HepG2 (cell line): ENCODE results near the gene FAM187B. TPM values are rescaled to one million over a fixed set of nuclear protein-coding genes. Genes with fewer than 3 reads are reported as not detected.
A peak's percentile ranks its signal among the peaks of the same experiment; 100 is the strongest.

Source experiments
- ELF3 ChIP-seq: IDR thresholded peaks from 2 replicates; pipeline ENCODE4 v1.6.1; 2016; ENCODE audit warnings: missing genetic modification reagents, missing compliant biosample characterization
- HMG20A ChIP-seq: IDR thresholded peaks from 2 replicates; pipeline ENCODE4 v1.6.1; 2016; ENCODE audit warnings: borderline replicate concordance
- KLF11 ChIP-seq: IDR thresholded peaks from 2 replicates; pipeline ENCODE4 v1.6.1; 2016; ENCODE audit warnings: missing compliant biosample characterization
- NBN ChIP-seq: fragments of 450-650 bp; conservative IDR thresholded peaks from 2 replicates; pipeline ENCODE4 v1.6.1; 2017
- NFIC ChIP-seq: IDR thresholded peaks from 2 replicates; pipeline ENCODE4 v1.6.1; 2012; ENCODE audit warnings: mild to moderate bottlenecking, low read length, inconsistent platforms
- RBM39 ChIP-seq: fragments of 200-400 bp; formaldehyde crosslinking; IDR thresholded peaks from one replicate; pipeline ENCODE4 v1.6.1; 2018; ENCODE audit warnings: antibody characterized with exemption, mild to moderate bottlenecking, low read depth, low read length; ENCODE audit not compliant: poor library complexity, severe bottlenecking
- SRSF1 ChIP-seq: fragments of 200-400 bp; formaldehyde crosslinking; optimal IDR thresholded peaks from 2 replicates; pipeline ENCODE3; 2017; ENCODE audit warnings: mild to moderate bottlenecking, low read depth, low read length, moderate library complexity
- ZNF3 ChIP-seq: IDR thresholded peaks from 2 replicates; pipeline ENCODE4 v1.7.0; 2017; ENCODE audit warnings: inconsistent platforms
- ZNF335 ChIP-seq: sonication (generic); formaldehyde crosslinking; IDR thresholded peaks from 2 replicates; pipeline ENCODE4 v1.4.0; 2020; ENCODE audit warnings: missing genetic modification reagents
- ZNF484 ChIP-seq: sonication (generic); formaldehyde crosslinking; IDR thresholded peaks from 2 replicates; pipeline ENCODE4 v1.5.1; 2020; ENCODE audit warnings: mild to moderate bottlenecking, low read depth, missing genetic modification reagents, borderline replicate concordance
- ZNF562 ChIP-seq: sonication (generic); formaldehyde crosslinking; IDR thresholded peaks from 2 replicates; pipeline ENCODE4 v1.8.0; 2022; ENCODE audit warnings: missing genetic modification reagents, borderline replicate concordance
- ZNF766 ChIP-seq: sonication (generic); formaldehyde crosslinking; IDR thresholded peaks from 2 replicates; pipeline ENCODE4 v1.5.0; 2020; ENCODE audit warnings: missing genetic modification reagents, borderline replicate concordance
- ZZZ3 ChIP-seq: sonication (generic); formaldehyde crosslinking; IDR thresholded peaks from 2 replicates; pipeline ENCODE4 v1.4.0; 2020; ENCODE audit warnings: missing genetic modification reagents, mild to moderate bottlenecking, borderline replicate concordance
- polyA plus RNA-seq, 8 experiments: library from polyadenylated mRNA; depleted of rRNA in 3 of 8; stranded (reverse) in 7 of 8; unstranded in 1 of 8; fragments of >200 nt; fragmentation: Illumina TruSeq in 4 of 8; extraction: Trizol in 4 of 8; gene quantifications; 2 replicates each; pipeline versions ENCODE4 v1.2.1 to v1.2.3, GENCODE V29; 2011 to 2016; ENCODE audit warnings: low read depth in 4 of 8, missing spikeins in 1 of 8, mixed read lengths in 1 of 8; ENCODE audit not compliant: insufficient read depth in 1 of 8
- total RNA-seq, 5 experiments: library from RNA; depleted of rRNA; stranded (reverse); fragments of >200 nt; fragmentation: Illumina TruSeq; extraction: Trizol; gene quantifications; 2 replicates each; pipeline ENCODE4 v1.2.3, GENCODE V29; 2016; ENCODE audit warnings: low read depth in 1 of 5
- TF ChIP-seq, protein P1 (sequence below): sonication (generic); formaldehyde crosslinking; IDR thresholded peaks from 2 replicates; pipeline ENCODE4 v1.5.1; 2020; ENCODE audit warnings: mild to moderate bottlenecking, missing genetic modification reagents, moderate library complexity
- TF ChIP-seq, protein P2 (sequence below): sonication (generic); formaldehyde crosslinking; IDR thresholded peaks from 2 replicates; pipeline ENCODE4 v1.5.0; 2020; ENCODE audit warnings: missing genetic modification reagents, mild to moderate bottlenecking, borderline replicate concordance
- TF ChIP-seq, protein P3 (sequence below): sonication (generic); formaldehyde crosslinking; IDR thresholded peaks from 2 replicates; pipeline ENCODE4 v1.8.0; 2022; ENCODE audit warnings: missing genetic modification reagents, mild to moderate bottlenecking, borderline replicate concordance
- TF ChIP-seq, protein P4 (sequence below): sonication (generic); formaldehyde crosslinking; IDR thresholded peaks from 2 replicates; pipeline ENCODE4 v1.9.0; 2021; ENCODE audit warnings: missing genetic modification reagents, mild to moderate bottlenecking, borderline replicate concordance
- TF ChIP-seq, protein P5 (sequence below): sonication (generic); formaldehyde crosslinking; IDR thresholded peaks from 2 replicates; pipeline ENCODE4 v1.5.0; 2020; ENCODE audit warnings: missing genetic modification reagents
- TF ChIP-seq, protein P6 (sequence below): sonication (generic); formaldehyde crosslinking; IDR thresholded peaks from 2 replicates; pipeline ENCODE4 v1.4.0; 2020; ENCODE audit warnings: mild to moderate bottlenecking, low read depth, missing genetic modification reagents

Gene FAM187B
- total and polyA plus RNA-seq, 2 of the 13 experiments (the other 11 are each of a cell fraction or from before 2014, with no cell fraction given), result not detected

DNA sequence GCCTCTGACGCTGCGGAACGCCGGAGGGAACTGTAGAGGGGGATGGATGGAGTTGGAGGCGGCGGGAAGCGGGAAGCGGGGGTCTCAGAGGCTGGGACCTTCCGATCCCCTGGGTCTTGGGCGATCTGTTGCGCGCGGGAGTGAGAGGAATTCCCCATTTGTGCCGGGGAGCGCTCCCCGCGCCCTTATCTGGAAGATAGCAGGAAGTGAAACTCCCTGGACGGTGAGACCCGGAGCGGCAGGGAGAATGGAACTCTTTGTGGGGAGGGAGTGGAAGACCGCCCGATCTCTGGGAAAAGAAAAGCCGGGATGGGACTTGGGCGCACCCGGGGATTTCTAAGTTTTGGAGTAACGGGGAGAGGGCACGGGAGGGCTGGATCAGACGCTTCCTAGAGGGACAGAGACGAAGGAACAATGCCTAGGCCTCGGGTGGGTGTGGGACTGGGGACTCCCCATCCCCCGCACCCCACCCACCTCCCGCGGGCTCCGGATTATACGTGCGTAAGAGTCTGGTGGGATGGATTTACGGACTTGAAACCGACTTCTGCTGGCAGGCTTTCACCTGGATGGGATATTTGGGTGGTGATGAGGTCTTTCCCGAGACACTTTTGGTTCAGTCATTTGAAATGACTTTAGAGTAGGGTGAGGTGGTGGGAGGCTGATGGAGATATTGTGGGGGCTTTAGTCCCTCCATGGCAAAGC lies 20.8 kb upstream of the FAM187B start (continued):
- TF ChIP-seq, protein P1, sequence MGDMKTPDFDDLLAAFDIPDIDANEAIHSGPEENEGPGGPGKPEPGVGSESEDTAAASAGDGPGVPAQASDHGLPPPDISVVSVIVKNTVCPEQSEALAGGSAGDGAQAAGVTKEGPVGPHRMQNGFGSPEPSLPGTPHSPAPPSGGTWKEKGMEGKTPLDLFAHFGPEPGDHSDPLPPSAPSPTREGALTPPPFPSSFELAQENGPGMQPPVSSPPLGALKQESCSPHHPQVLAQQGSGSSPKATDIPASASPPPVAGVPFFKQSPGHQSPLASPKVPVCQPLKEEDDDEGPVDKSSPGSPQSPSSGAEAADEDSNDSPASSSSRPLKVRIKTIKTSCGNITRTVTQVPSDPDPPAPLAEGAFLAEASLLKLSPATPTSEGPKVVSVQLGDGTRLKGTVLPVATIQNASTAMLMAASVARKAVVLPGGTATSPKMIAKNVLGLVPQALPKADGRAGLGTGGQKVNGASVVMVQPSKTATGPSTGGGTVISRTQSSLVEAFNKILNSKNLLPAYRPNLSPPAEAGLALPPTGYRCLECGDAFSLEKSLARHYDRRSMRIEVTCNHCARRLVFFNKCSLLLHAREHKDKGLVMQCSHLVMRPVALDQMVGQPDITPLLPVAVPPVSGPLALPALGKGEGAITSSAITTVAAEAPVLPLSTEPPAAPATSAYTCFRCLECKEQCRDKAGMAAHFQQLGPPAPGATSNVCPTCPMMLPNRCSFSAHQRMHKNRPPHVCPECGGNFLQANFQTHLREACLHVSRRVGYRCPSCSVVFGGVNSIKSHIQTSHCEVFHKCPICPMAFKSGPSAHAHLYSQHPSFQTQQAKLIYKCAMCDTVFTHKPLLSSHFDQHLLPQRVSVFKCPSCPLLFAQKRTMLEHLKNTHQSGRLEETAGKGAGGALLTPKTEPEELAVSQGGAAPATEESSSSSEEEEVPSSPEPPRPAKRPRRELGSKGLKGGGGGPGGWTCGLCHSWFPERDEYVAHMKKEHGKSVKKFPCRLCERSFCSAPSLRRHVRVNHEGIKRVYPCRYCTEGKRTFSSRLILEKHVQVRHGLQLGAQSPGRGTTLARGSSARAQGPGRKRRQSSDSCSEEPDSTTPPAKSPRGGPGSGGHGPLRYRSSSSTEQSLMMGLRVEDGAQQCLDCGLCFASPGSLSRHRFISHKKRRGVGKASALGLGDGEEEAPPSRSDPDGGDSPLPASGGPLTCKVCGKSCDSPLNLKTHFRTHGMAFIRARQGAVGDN (CRISPR knock-in tag), result 0 out of 2 replicates have a peak, but pooled peaks have one; percentile 9
- TF ChIP-seq ZNF562 (CRISPR knock-in tag), result no peak
- TF ChIP-seq HMG20A (CRISPR knock-in tag), result no peak
- TF ChIP-seq, protein P2, sequence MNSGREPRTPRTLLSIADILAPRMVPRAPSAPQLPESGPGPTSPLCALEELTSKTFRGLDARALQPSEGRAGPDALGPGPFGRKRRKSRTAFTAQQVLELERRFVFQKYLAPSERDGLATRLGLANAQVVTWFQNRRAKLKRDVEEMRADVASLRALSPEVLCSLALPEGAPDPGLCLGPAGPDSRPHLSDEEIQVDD, result 0 out of 2 replicates have a peak, but pooled peaks have one; percentile 0
- TF ChIP-seq RBM39, result no peak
- no peak for TF ChIP-seq ZNF335
- no peak for TF ChIP-seq ZNF484
- TF ChIP-seq KLF11 (CRISPR knock-in tag), result no peak
- TF ChIP-seq ELF3 (CRISPR knock-in tag), result no peak
- no peak for TF ChIP-seq SRSF1
- TF ChIP-seq, protein P3, sequence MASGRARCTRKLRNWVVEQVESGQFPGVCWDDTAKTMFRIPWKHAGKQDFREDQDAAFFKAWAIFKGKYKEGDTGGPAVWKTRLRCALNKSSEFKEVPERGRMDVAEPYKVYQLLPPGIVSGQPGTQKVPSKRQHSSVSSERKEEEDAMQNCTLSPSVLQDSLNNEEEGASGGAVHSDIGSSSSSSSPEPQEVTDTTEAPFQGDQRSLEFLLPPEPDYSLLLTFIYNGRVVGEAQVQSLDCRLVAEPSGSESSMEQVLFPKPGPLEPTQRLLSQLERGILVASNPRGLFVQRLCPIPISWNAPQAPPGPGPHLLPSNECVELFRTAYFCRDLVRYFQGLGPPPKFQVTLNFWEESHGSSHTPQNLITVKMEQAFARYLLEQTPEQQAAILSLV (CRISPR knock-in tag), result no peak
- TF ChIP-seq NFIC, result no peak
- TF ChIP-seq, protein P4, sequence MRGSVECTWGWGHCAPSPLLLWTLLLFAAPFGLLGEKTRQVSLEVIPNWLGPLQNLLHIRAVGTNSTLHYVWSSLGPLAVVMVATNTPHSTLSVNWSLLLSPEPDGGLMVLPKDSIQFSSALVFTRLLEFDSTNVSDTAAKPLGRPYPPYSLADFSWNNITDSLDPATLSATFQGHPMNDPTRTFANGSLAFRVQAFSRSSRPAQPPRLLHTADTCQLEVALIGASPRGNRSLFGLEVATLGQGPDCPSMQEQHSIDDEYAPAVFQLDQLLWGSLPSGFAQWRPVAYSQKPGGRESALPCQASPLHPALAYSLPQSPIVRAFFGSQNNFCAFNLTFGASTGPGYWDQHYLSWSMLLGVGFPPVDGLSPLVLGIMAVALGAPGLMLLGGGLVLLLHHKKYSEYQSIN (CRISPR knock-in tag), result no peak
- TF ChIP-seq ZNF3 (CRISPR knock-in tag), result no peak
- no peak for TF ChIP-seq NBN
- TF ChIP-seq, protein P5, sequence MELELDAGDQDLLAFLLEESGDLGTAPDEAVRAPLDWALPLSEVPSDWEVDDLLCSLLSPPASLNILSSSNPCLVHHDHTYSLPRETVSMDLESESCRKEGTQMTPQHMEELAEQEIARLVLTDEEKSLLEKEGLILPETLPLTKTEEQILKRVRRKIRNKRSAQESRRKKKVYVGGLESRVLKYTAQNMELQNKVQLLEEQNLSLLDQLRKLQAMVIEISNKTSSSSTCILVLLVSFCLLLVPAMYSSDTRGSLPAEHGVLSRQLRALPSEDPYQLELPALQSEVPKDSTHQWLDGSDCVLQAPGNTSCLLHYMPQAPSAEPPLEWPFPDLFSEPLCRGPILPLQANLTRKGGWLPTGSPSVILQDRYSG (CRISPR knock-in tag), result no peak
- no peak for TF ChIP-seq ZZZ3
- no peak for TF ChIP-seq ZNF766 (CRISPR knock-in tag)
- TF ChIP-seq, protein P6, sequence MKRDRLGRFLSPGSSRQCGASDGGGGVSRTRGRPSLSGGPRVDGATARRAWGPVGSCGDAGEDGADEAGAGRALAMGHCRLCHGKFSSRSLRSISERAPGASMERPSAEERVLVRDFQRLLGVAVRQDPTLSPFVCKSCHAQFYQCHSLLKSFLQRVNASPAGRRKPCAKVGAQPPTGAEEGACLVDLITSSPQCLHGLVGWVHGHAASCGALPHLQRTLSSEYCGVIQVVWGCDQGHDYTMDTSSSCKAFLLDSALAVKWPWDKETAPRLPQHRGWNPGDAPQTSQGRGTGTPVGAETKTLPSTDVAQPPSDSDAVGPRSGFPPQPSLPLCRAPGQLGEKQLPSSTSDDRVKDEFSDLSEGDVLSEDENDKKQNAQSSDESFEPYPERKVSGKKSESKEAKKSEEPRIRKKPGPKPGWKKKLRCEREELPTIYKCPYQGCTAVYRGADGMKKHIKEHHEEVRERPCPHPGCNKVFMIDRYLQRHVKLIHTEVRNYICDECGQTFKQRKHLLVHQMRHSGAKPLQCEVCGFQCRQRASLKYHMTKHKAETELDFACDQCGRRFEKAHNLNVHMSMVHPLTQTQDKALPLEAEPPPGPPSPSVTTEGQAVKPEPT (CRISPR knock-in tag), result no peak; the same call in 1 of the 2 replicates
